Measurements from ENCODE around the gene RRP8. TPM values are rescaled to one million over a fixed set of nuclear protein-coding genes. Genes with fewer than 3 reads are reported as not detected.
A peak's percentile ranks its signal among the peaks of the same experiment; 100 is the strongest.

Gene RRP8
- polyA plus RNA-seq, 1 experiment = 9.9 TPM

GRCh38 chr11:6621711-6622211 is 18.3 kb upstream of the RRP8 start:
- POLR2A ChIA-PET = no interaction called here
- Histone ChIP-seq H3K4me3 (ENCODE audit: low read depth, low read length) (no peak overlapping the region), H3K27me3 (ENCODE audit: control insufficient read depth, insufficient read depth, low read length) (no peaks in the 10 kb centered on the region), H3K36me3 (ENCODE audit: control insufficient read depth, insufficient read depth, low read length) (peaks cover 5% of the 10 kb centered on the region)
- CTCF ChIA-PET = interaction anchor here (0.6 to 1.3 kb wide), 2 partner anchors 62 to 306 kb away, joined by 3 to 5 read pairs; partner anchors contain the start of gene MRPL17
- TF ChIP-seq CTCF (IDR thresholded peaks at IDR 0.05; ENCODE audit: insufficient read depth, low read depth, low read length) = no peak
- no peak for DNase-seq (ENCODE audit: low read depth)

GRCh38 chr11:6620636-6621035 is 17.2 kb upstream of the RRP8 start:
- H3K36me3 ChIP-seq (ENCODE audit: control insufficient read depth, insufficient read depth, low read length) = peaks cover 6% of the 10 kb centered on the region
- TF ChIP-seq CTCF (IDR thresholded peaks at IDR 0.05; ENCODE audit: insufficient read depth, low read depth, low read length) = no peak
- H3K27me3 ChIP-seq (ENCODE audit: control insufficient read depth, insufficient read depth, low read length) = no peaks in the 10 kb centered on the region
- DNase-seq (ENCODE audit: low read depth) = no peak
- POLR2A ChIA-PET = no interaction called here
- CTCF ChIA-PET = interaction anchor here (1.0 to 2.2 kb wide), 3 partner anchors 11 to 62 kb away, joined by 3 to 8 read pairs (median 3); partner anchors contain the start of gene MRPL17
- H3K4me3 ChIP-seq (ENCODE audit: low read depth, low read length) = no peak overlapping the region

GRCh38 chr11:6619004-6619745 is 15.8 kb upstream of the RRP8 start, which contains the start of gene TPP1:
Gene TPP1, minus strand, starts transcription at chr11:6619422. Its CDS starts 22 bp downstream, at chr11:6619400.
- Histone ChIP-seq H3K4me3 (ENCODE audit: low read depth, low read length) (peak within 1 kb of the TSS; percentile 77), H3K36me3 (ENCODE audit: control insufficient read depth, insufficient read depth, low read length) (peaks cover 12% of the 10 kb centered on the region), H3K27me3 (ENCODE audit: control insufficient read depth, insufficient read depth, low read length) (no peaks in the 10 kb centered on the region)
- TF ChIP-seq CTCF (IDR thresholded peaks at IDR 0.05; ENCODE audit: insufficient read depth, low read depth, low read length) = no peak
- DNase-seq (ENCODE audit: low read depth) = peak; percentile 77
- CTCF ChIA-PET = interaction anchor here (0.6 to 2.2 kb wide), 18 partner anchors 12 to 240 kb away, joined by 3 to 14 read pairs (median 4); partner anchors contain the start of genes MRPL17 and TRIM3
- POLR2A ChIA-PET = interaction anchor here (0.5 to 1.3 kb wide), 3 partner anchors 11 to 28 kb away, joined by 3 to 4 read pairs (median 4); no protein-coding TSS in a partner anchor

- peaks cover 12% of the 10 kb centered on the region for H3K36me3 ChIP-seq (ENCODE audit: control insufficient read depth, insufficient read depth, low read length)
- CTCF ChIA-PET = interaction anchor here (0.7 to 2.2 kb wide), 17 partner anchors 11 to 239 kb away, joined by 3 to 14 read pairs (median 4); partner anchors contain the start of genes MRPL17 and TRIM3
- H3K4me3 ChIP-seq (ENCODE audit: low read depth, low read length) = peak overlapping the region; percentile 77
- 0 out of 2 replicates have a peak, but pooled peaks have one; percentile 17 for TF ChIP-seq CTCF (IDR thresholded peaks at IDR 0.05; ENCODE audit: insufficient read depth, low read depth, low read length)
- DNase-seq (ENCODE audit: low read depth) = no peak
- no peaks in the 10 kb centered on the region for H3K27me3 ChIP-seq (ENCODE audit: control insufficient read depth, insufficient read depth, low read length)
- POLR2A ChIA-PET = interaction anchor here (0.6 to 1.3 kb wide), 4 partner anchors 10 to 70 kb away, joined by 3 to 4 read pairs (median 4); no protein-coding TSS in a partner anchor
These were observed 14.9 kb upstream of the RRP8 start for GRCh38 chr11:6618117-6619003.

All from BJ (cell line).